OCI-LY7 (cell line): ENCODE measurements around the gene GGACT. TPM values are rescaled to one million over a fixed set of nuclear protein-coding genes. Genes with fewer than 3 reads are reported as not detected.

Experiments used
- BruUV-seq: library from RNA; stranded (reverse); fragments of 400-500 nt; replicated peaks from 2 replicates; lab custom pipeline; 2021; lab: Mats Ljungman, UMichigan
- CTCF ChIA-PET: fragments of 300-600 bp; sonication (Branson Sonifier 250); formaldehyde crosslinking; loops from one replicate; lab custom pipeline; 2022; ENCODE audit warnings: antibody characterized with exemption; ENCODE audit not compliant: unreplicated experiment; lab: Charles Lee
- POLR2A ChIA-PET: fragments of 300-600 bp; sonication (Branson Sonifier 250); formaldehyde crosslinking; loops from one replicate; lab custom pipeline; 2022; ENCODE audit warnings: antibody characterized with exemption; lab: Charles Lee
- DNase-seq: peaks from one replicate; pipeline ENCODE4 v3.0.0-alpha.2; 2015; ENCODE audit warnings: low spot score
- H2AFZ ChIP-seq: fragments of 200-600 bp; sonication (generic), shearing (Covaris generic); 2 replicates; pipeline ENCODE4 v1.6.1; 2014; ENCODE audit warnings: mild to moderate bottlenecking, antibody characterized with exemption, low read length, moderate library complexity
- H3K27ac ChIP-seq: fragments of 200-600 bp; sonication (generic); 2 replicates; pipeline ENCODE4 v1.5.1; 2014; ENCODE audit warnings: mixed run types, low read depth, mild to moderate bottlenecking, moderate library complexity, low read length, inconsistent platforms; ENCODE audit not compliant: poor library complexity, severe bottlenecking
- H3K36me3 ChIP-seq: fragments of 200-600 bp; sonication (generic); 2 replicates; pipeline ENCODE4 v1.6.1; 2014; ENCODE audit warnings: mild to moderate bottlenecking, antibody characterized with exemption, low read length, moderate library complexity, mixed read lengths; ENCODE audit not compliant: insufficient read depth
- H3K4me1 ChIP-seq: fragments of 200-600 bp; sonication (generic); 2 replicates; pipeline ENCODE4 v1.5.1; 2014; ENCODE audit warnings: mild to moderate bottlenecking, low read length; ENCODE audit not compliant: insufficient read depth, poor library complexity, severe bottlenecking
- H3K4me2 ChIP-seq: fragments of 200-600 bp; sonication (generic); 2 replicates; pipeline ENCODE4 v1.6.1; 2014; ENCODE audit warnings: mild to moderate bottlenecking, low read length
- H3K4me3 ChIP-seq: fragments of 200-600 bp; sonication (generic); 2 replicates; pipeline ENCODE4 v1.5.1; 2014; ENCODE audit warnings: mild to moderate bottlenecking, low read depth, low read length; ENCODE audit not compliant: poor library complexity, severe bottlenecking
- H3K79me2 ChIP-seq: fragments of 200-600 bp; sonication (generic); 2 replicates; pipeline ENCODE4 v1.6.1; 2016; ENCODE audit warnings: low read depth, mild to moderate bottlenecking, low read length, moderate library complexity, mixed read lengths; ENCODE audit not compliant: insufficient read depth
- H3K9me2 ChIP-seq: fragments of 200-600 bp; sonication (generic); 2 replicates; pipeline ENCODE4 v1.6.1; 2016; ENCODE audit warnings: mild to moderate bottlenecking, low read length, mixed read lengths; ENCODE audit not compliant: insufficient read depth
- H3K9me3 ChIP-seq: fragments of 200-600 bp; sonication (generic); 2 replicates; pipeline ENCODE4 v1.6.1; 2014; ENCODE audit warnings: mild to moderate bottlenecking, mixed run types, low read length, mixed read lengths
- H4K20me1 ChIP-seq: fragments of 200-600 bp; sonication (generic); 2 replicates; pipeline ENCODE4 v1.6.1; 2014; ENCODE audit warnings: mild to moderate bottlenecking, antibody characterized with exemption, low read length, moderate library complexity, mixed read lengths; ENCODE audit not compliant: insufficient read depth
- CTCF ChIP-seq: fragments of 200-600 bp; sonication (generic); conservative IDR thresholded peaks from 2 replicates; pipeline ENCODE4 v1.5.1; 2014; ENCODE audit warnings: mild to moderate bottlenecking, antibody characterized with exemption, low read length, moderate library complexity, mixed read lengths
- EZH2phosphoT487 ChIP-seq: fragments of 200-600 bp; sonication (generic); IDR thresholded peaks from 2 replicates; pipeline ENCODE4 v1.6.1; 2018; ENCODE audit warnings: low read depth, borderline replicate concordance, mild to moderate bottlenecking, mixed run types, antibody characterized with exemption, low read length, moderate library complexity, mixed read lengths
- intact Hi-C: fragments of 100-400 bp; cut with micrococcal nuclease; formaldehyde crosslinking; loops from one replicate; pipeline ENCODE4 v1.10.0; 2022; ENCODE audit not compliant: unreplicated experiment
- total RNA-seq, 2 experiments: library from RNA; depleted of rRNA in 1 of 2; stranded (reverse); fragments of >200 nt in 1 of 2; shearing (Covaris generic) in 1 of 2; gene quantifications; 2 replicates each; pipeline ENCODE4 v1.2.3, GENCODE V29; 2014 to 2022

GGACT gene
- total RNA-seq, 2 experiments from 2014 or later, result 0.53 to 0.69 TPM

GRCh38 chr13:100532836-100533435, 55.7 kb downstream of the GGACT start:
- H3K4me3 ChIP-seq, result no peak overlapping the region
- no peak overlapping the region for H3K27ac ChIP-seq
- H3K4me1 ChIP-seq, result no peaks in the 10 kb centered on the region
- H4K20me1 ChIP-seq, result no peaks in the 10 kb centered on the region
- H3K36me3 ChIP-seq, result no peaks in the 10 kb centered on the region
- H3K9me2 ChIP-seq, result no peaks in the 10 kb centered on the region
- H3K79me2 ChIP-seq, result no peaks in the 10 kb centered on the region
- no peaks in the 10 kb centered on the region for H3K9me3 ChIP-seq
- no TSS peak for BruUV-seq
- DNase-seq, result no peak
- no peak overlapping the region for H2AFZ ChIP-seq
- intact Hi-C loops, result no loop called here
- H3K4me2 ChIP-seq, result no peak overlapping the region
- ChIA-PET CTCF (no interaction called here), POLR2A (no interaction called here)
- TF ChIP-seq CTCF (no peak), EZH2phosphoT487 (no peak)

GRCh38 chr13:100532090-100532766, 56.4 kb downstream of the GGACT start:
- no peaks in the 10 kb centered on the region for H3K4me1 ChIP-seq
- no peak overlapping the region for H3K4me2 ChIP-seq
- ChIA-PET CTCF (no interaction called here), POLR2A (no interaction called here)
- DNase-seq, result no peak
- H3K36me3 ChIP-seq, result no peaks in the 10 kb centered on the region
- no peaks in the 10 kb centered on the region for H3K79me2 ChIP-seq
- H4K20me1 ChIP-seq, result no peaks in the 10 kb centered on the region
- H3K9me2 ChIP-seq, result no peaks in the 10 kb centered on the region
- intact Hi-C loops, result no loop called here
- no peak overlapping the region for H3K27ac ChIP-seq
- H2AFZ ChIP-seq, result no peak overlapping the region
- no TSS peak for BruUV-seq
- no peak overlapping the region for H3K4me3 ChIP-seq
- no peak for TF ChIP-seq CTCF
- no peak for TF ChIP-seq EZH2phosphoT487
- no peaks in the 10 kb centered on the region for H3K9me3 ChIP-seq

- Histone ChIP-seq H3K36me3 (no peaks in the 10 kb centered on the region), H3K4me1 (no peaks in the 10 kb centered on the region), H3K79me2 (no peaks in the 10 kb centered on the region), H3K9me3 (no peaks in the 10 kb centered on the region), H3K4me3 (no peak overlapping the region), H4K20me1 (no peaks in the 10 kb centered on the region), H3K27ac (no peak overlapping the region), H3K9me2 (no peaks in the 10 kb centered on the region), H2AFZ (no peak overlapping the region), H3K4me2 (no peak overlapping the region)
- BruUV-seq, result no TSS peak
- CTCF ChIA-PET, result no interaction called here
- no peak for TF ChIP-seq CTCF
- TF ChIP-seq EZH2phosphoT487, result no peak
- DNase-seq, result no peak
- POLR2A ChIA-PET, result no interaction called here
- intact Hi-C loops, result no loop called here
Measured at GRCh38 chr13:100530671-100531213, 57.8 kb downstream of the GGACT start.
